H9 (cell line): ENCODE data around the gene CXXC5. TPM values are rescaled to one million over a fixed set of nuclear protein-coding genes. Genes with fewer than 3 reads are reported as not detected.
A peak's percentile ranks its signal among the peaks of the same experiment; 100 is the strongest.

Experiments
- DNase-seq: peaks from one replicate; pipeline ENCODE4 v3.0.0-alpha.2; 2017
- H2AFZ ChIP-seq: one replicate; pipeline ENCODE4 v1.6.1; 2013; ENCODE audit warnings: mild to moderate bottlenecking, low read length, control low read depth, moderate library complexity
- H2AK5ac ChIP-seq: 2 replicates; pipeline ENCODE4 v1.6.1; 2013; ENCODE audit warnings: low read length, control low read depth, mixed read lengths; ENCODE audit not compliant: insufficient read length
- H2BK120ac ChIP-seq: one replicate; pipeline ENCODE4 v1.6.1; 2013; ENCODE audit warnings: low read depth, mild to moderate bottlenecking, low read length, control low read depth, inconsistent platforms; ENCODE audit not compliant: poor library complexity, severe bottlenecking
- H2BK12ac ChIP-seq: 2 replicates; pipeline ENCODE4 v1.6.1; 2013; ENCODE audit warnings: low read length, control low read depth, mixed read lengths, low read depth; ENCODE audit not compliant: insufficient read length
- H2BK15ac ChIP-seq: 2 replicates; pipeline ENCODE4 v1.6.1; 2013; ENCODE audit warnings: low read depth, low read length, control low read depth
- H2BK20ac ChIP-seq: one replicate; pipeline ENCODE4 v1.6.1; 2013; ENCODE audit warnings: low read depth, mild to moderate bottlenecking, low read length, control low read depth, inconsistent platforms; ENCODE audit not compliant: poor library complexity, severe bottlenecking
- H2BK5ac ChIP-seq: 2 replicates; pipeline ENCODE4 v1.6.1; 2013; ENCODE audit warnings: low read length, control low read depth, mixed read lengths; ENCODE audit not compliant: insufficient read length
- H3K14ac ChIP-seq: 2 replicates; pipeline ENCODE4 v1.6.1; 2013; ENCODE audit warnings: low read length, control low read depth; ENCODE audit not compliant: insufficient read depth
- H3K18ac ChIP-seq: 2 replicates; pipeline ENCODE4 v1.6.1; 2013; ENCODE audit warnings: low read depth, mild to moderate bottlenecking, mixed read lengths, low read length, control low read depth; ENCODE audit not compliant: insufficient read length
- H3K23ac ChIP-seq: 2 replicates; pipeline ENCODE4 v1.6.1; 2013; ENCODE audit warnings: low read length, control low read depth, mixed read lengths, low read depth; ENCODE audit not compliant: insufficient read length
- H3K23me2 ChIP-seq: 2 replicates; pipeline ENCODE4 v1.6.1; 2013; ENCODE audit warnings: low read depth, mild to moderate bottlenecking, mixed read lengths, low read length, control low read depth; ENCODE audit not compliant: insufficient read length, poor library complexity, severe bottlenecking
- H3K27ac ChIP-seq: 2 replicates; pipeline ENCODE4 v1.5.1; 2013; ENCODE audit warnings: low read length, control low read depth, mixed read lengths, low read depth; ENCODE audit not compliant: insufficient read length
- H3K27me3 ChIP-seq: 2 replicates; pipeline ENCODE4 v1.6.1; 2013; ENCODE audit warnings: low read length, control low read depth, inconsistent platforms; ENCODE audit not compliant: insufficient read depth
- H3K4ac ChIP-seq: 2 replicates; pipeline ENCODE4 v1.6.1; 2013; ENCODE audit warnings: low read depth, mild to moderate bottlenecking, control low read depth, inconsistent platforms, low read length, moderate library complexity
- H3K4me1 ChIP-seq: 2 replicates; pipeline ENCODE4 v1.6.1; 2013; ENCODE audit warnings: low read length, control low read depth, inconsistent platforms; ENCODE audit not compliant: insufficient read depth
- H3K4me2 ChIP-seq: 2 replicates; pipeline ENCODE4 v1.6.1; 2013; ENCODE audit warnings: low read length, control low read depth, mixed read lengths; ENCODE audit not compliant: insufficient read length, insufficient read depth
- H3K56ac ChIP-seq: 2 replicates; pipeline ENCODE4 v1.6.1; 2013; ENCODE audit warnings: low read depth, mild to moderate bottlenecking, mixed read lengths, low read length, control low read depth; ENCODE audit not compliant: insufficient read length
- H3K79me1 ChIP-seq: 2 replicates; pipeline ENCODE4 v1.6.1; 2013; ENCODE audit warnings: low read depth, mild to moderate bottlenecking, moderate library complexity, low read length, control low read depth, inconsistent platforms; ENCODE audit not compliant: insufficient read depth, poor library complexity, severe bottlenecking
- H3K79me2 ChIP-seq: 2 replicates; pipeline ENCODE4 v1.6.1; 2013; ENCODE audit warnings: low read length, control low read depth, inconsistent platforms; ENCODE audit not compliant: insufficient read depth
- H3K9ac ChIP-seq: 2 replicates; pipeline ENCODE4 v1.6.1; 2013; ENCODE audit warnings: low read length, control low read depth, mixed read lengths; ENCODE audit not compliant: insufficient read length; ENCODE audit errors: extremely low read depth
- H3K9me3 ChIP-seq: one replicate; pipeline ENCODE4 v1.6.1; 2013; ENCODE audit warnings: low read depth, low read length, inconsistent platforms; ENCODE audit not compliant: control insufficient read depth
- H3T11ph ChIP-seq: one replicate; pipeline ENCODE4 v1.6.1; 2013; ENCODE audit warnings: mild to moderate bottlenecking, low read length, control low read depth, inconsistent platforms
- H4K20me1 ChIP-seq: one replicate; pipeline ENCODE4 v1.6.1; 2013; ENCODE audit not compliant: control insufficient read depth, insufficient read length, insufficient read depth
- H4K5ac ChIP-seq: 2 replicates; pipeline ENCODE4 v1.6.1; 2013; ENCODE audit warnings: low read depth, mild to moderate bottlenecking, mixed read lengths, low read length, control low read depth; ENCODE audit not compliant: insufficient read length
- H4K8ac ChIP-seq: replicated peaks from 2 replicates; pipeline ENCODE4 v1.6.1; 2013; ENCODE audit warnings: low read length, control low read depth, mixed read lengths, low read depth; ENCODE audit not compliant: insufficient read length
- H4K91ac ChIP-seq: 2 replicates; pipeline ENCODE4 v1.6.1; 2013; ENCODE audit warnings: low read depth, mild to moderate bottlenecking, moderate library complexity, mixed read lengths, low read length, control low read depth; ENCODE audit not compliant: insufficient read length
- H3K27ac Mint-ChIP-seq, 3 experiments: 2 replicates in 2 of 3; 3 replicates in 1 of 3; pipeline ENCODE4 v1.8.0; 2020 to 2021; ENCODE audit warnings: mixed read lengths in 3 of 3, mild to moderate bottlenecking in 1 of 3, moderate library complexity in 1 of 3
- H3K27me3 Mint-ChIP-seq: 2 replicates; pipeline ENCODE4 v1.8.0; 2021; ENCODE audit warnings: low read depth, mild to moderate bottlenecking, moderate library complexity, mixed read lengths
- H3K36me3 Mint-ChIP-seq, 3 experiments: 2 replicates in 2 of 3; 3 replicates in 1 of 3; pipeline ENCODE4 v1.8.0; 2020 to 2021; ENCODE audit warnings: low read depth in 3 of 3, mixed read lengths in 3 of 3; ENCODE audit not compliant: insufficient read depth in 1 of 3
- H3K4me1 Mint-ChIP-seq, 2 experiments: 2 replicates each; pipeline ENCODE4 v1.8.0; 2020; ENCODE audit warnings: mixed read lengths in 2 of 2
- H3K4me3 Mint-ChIP-seq, 2 experiments: 2 replicates in 1 of 2; 3 replicates in 1 of 2; pipeline ENCODE4 v1.8.0; 2020 to 2021; ENCODE audit warnings: mild to moderate bottlenecking in 2 of 2, mixed read lengths in 2 of 2, moderate library complexity in 1 of 2
- H3K9me3 Mint-ChIP-seq, 2 experiments: 2 replicates in 1 of 2; 3 replicates in 1 of 2; pipeline ENCODE4 v1.8.0; 2020; ENCODE audit warnings: mild to moderate bottlenecking in 2 of 2, mixed read lengths in 2 of 2, moderate library complexity in 1 of 2
- WGBS: extraction: QIAGEN DNeasy Blood & Tissue Kit; methylation state at CpG from one replicate; pipeline ENCODE4 v1.1.7; 2013; ENCODE audit warnings: missing lambda C conversion rate, low lambda C conversion rate, mixed read lengths; ENCODE audit not compliant: insufficient read length; ENCODE audit errors: extremely low coverage; 5-methylcytosine and 5-hydroxymethylcytosine counted together
- total RNA-seq: library from RNA; stranded (reverse); gene quantifications from 2 replicates; pipeline ENCODE4 v1.2.1, GENCODE V29; 2021
- TF ChIP-seq, protein P1 (sequence below): fragments of 200-600 bp; sonication (generic); conservative IDR thresholded peaks from 3 replicates; pipeline ENCODE4 v1.8.0; 2021; ENCODE audit warnings: antibody characterized with exemption, mild to moderate bottlenecking

The CXXC5 gene
- total RNA-seq, 1 experiment from 2014 or later, result 105 TPM

DNA sequence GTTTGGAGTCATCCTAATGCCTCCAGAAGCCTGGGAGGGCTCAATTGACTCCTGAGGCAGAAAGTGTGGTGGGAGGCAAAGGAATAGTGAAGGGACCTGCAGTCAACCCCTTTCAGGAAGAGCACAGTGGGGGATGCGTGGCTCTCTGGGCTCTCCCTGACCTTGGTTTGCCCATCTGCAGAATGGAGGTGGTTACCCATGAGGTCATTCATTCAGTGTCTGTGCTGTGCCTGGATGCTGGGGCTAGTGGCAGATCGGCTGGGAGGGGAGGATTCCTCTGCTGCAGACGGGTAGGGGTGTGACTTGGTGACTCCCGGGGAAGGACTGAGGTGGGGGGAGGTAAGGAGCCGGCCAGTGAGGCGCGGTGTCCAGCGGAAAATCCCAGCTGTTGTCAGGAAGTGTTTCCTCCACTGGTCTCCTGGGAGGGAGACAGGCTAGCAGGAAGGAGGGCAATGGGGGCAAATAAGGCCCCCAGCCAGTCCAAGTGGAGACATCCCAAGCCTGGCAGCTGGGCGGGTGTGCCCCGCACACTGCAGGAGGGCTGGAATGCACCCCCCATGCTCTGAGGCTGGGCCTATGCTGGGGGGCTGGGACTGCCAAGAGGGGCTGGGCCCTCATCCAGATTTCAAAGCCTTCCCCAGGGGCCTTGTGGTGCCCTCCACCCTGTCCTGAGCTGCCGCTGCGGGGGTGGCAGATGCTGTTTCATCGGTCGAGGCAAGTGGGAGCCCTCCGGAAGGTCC, 10.9 kb downstream of the CXXC5 start:
- H4K20me1 ChIP-seq, result peaks cover 8% of the 10 kb centered on the region
- peaks cover 4% of the 10 kb centered on the region for H3K23me2 ChIP-seq
- TF ChIP-seq, protein P1, sequence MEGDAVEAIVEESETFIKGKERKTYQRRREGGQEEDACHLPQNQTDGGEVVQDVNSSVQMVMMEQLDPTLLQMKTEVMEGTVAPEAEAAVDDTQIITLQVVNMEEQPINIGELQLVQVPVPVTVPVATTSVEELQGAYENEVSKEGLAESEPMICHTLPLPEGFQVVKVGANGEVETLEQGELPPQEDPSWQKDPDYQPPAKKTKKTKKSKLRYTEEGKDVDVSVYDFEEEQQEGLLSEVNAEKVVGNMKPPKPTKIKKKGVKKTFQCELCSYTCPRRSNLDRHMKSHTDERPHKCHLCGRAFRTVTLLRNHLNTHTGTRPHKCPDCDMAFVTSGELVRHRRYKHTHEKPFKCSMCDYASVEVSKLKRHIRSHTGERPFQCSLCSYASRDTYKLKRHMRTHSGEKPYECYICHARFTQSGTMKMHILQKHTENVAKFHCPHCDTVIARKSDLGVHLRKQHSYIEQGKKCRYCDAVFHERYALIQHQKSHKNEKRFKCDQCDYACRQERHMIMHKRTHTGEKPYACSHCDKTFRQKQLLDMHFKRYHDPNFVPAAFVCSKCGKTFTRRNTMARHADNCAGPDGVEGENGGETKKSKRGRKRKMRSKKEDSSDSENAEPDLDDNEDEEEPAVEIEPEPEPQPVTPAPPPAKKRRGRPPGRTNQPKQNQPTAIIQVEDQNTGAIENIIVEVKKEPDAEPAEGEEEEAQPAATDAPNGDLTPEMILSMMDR, result no peak
- no peak overlapping the region for H3K18ac ChIP-seq
- H3K4me3 Mint-ChIP-seq, result peak overlapping the region in 1 of 2 experiments; percentile 65; a peak in 3 of 5 replicates
- DNase-seq, result no peak
- no peak overlapping the region for H3K9ac ChIP-seq
- H3K9me3 ChIP-seq, result no peaks in the 10 kb centered on the region
- H3K4me1 Mint-ChIP-seq, result peaks cover 60 to 74% of the 10 kb centered on the region in 2 experiments
- H3K23ac ChIP-seq, result no peak overlapping the region
- H3K27me3 Mint-ChIP-seq, result no peaks in the 10 kb centered on the region
- H3K14ac ChIP-seq, result no peak overlapping the region
- H3K79me1 ChIP-seq, result peaks cover 21% of the 10 kb centered on the region
- H3K9me3 Mint-ChIP-seq, result no peaks in the 10 kb centered on the region
- H3K27ac ChIP-seq, result no peak overlapping the region
- H3K4me2 ChIP-seq, result no peak overlapping the region
- no peak overlapping the region for H4K91ac ChIP-seq
- peaks cover 34% of the 10 kb centered on the region for H3K4me1 ChIP-seq
- no peak overlapping the region for H2BK20ac ChIP-seq
- H3K36me3 Mint-ChIP-seq, result peaks cover 0 to 15% (median 0%) of the 10 kb centered on the region in 3 experiments; a peak in 2 of 7 replicates
- no peak overlapping the region for H4K5ac ChIP-seq
- H2BK15ac ChIP-seq, result no peak overlapping the region
- H3K27me3 ChIP-seq, result no peaks in the 10 kb centered on the region
- no peak overlapping the region for H2BK12ac ChIP-seq
- H2BK5ac ChIP-seq, result no peak overlapping the region
- H2BK120ac ChIP-seq, result no peak overlapping the region
- H4K8ac ChIP-seq, result no peak overlapping the region
- no peak overlapping the region for H3K4ac ChIP-seq
- peak overlapping the region; percentile 60 to 89 (median 77); a peak in 6 of 7 replicates for H3K27ac Mint-ChIP-seq
- no peak overlapping the region for H2AFZ ChIP-seq
- no peak overlapping the region for H3K56ac ChIP-seq
- no peak overlapping the region for H3T11ph ChIP-seq
- H3K79me2 ChIP-seq, result peaks cover 71% of the 10 kb centered on the region; the same call in 1 of the 2 replicates
- no peak overlapping the region for H2AK5ac ChIP-seq
- no CpG with 5 or more reads among the region's 15 CpGs for WGBS
